Measurements from ENCODE around the gene HBB.
"Not testable (repeated sequence)": the region's sequence is repeated elsewhere in the genome, so short reads cannot be mapped to it uniquely, and the experiment has no call there.

The HBB gene

DNA sequence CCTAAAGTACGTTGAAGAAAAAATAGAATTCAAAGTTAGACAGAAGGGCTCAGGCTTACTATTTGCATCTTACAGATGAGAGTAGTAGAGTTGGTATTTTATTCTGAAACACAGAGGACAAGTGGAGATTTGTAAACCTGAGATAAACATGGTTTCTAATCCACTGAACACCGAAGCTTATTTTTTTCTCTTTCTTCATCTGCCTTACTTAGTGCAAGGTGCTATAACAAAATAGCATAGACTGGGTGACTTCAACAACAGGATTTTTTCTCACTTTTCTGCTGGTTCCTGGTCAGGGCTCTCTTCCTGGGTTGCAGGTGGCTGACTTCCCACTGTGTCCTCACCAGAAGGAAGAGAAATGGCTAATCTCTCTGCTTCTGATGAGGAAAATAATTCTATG, 24.9 kb upstream of the HBB start:
- POLR2A ChIA-PET: no interaction called here
- TF ChIP-seq ZBTB8A (tag by site-specific recombination; IDR thresholded peaks at IDR 0.05): no peak
- TF ChIP-seq, protein P1, sequence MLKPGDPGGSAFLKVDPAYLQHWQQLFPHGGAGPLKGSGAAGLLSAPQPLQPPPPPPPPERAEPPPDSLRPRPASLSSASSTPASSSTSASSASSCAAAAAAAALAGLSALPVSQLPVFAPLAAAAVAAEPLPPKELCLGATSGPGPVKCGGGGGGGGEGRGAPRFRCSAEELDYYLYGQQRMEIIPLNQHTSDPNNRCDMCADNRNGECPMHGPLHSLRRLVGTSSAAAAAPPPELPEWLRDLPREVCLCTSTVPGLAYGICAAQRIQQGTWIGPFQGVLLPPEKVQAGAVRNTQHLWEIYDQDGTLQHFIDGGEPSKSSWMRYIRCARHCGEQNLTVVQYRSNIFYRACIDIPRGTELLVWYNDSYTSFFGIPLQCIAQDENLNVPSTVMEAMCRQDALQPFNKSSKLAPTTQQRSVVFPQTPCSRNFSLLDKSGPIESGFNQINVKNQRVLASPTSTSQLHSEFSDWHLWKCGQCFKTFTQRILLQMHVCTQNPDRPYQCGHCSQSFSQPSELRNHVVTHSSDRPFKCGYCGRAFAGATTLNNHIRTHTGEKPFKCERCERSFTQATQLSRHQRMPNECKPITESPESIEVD (tag by site-specific recombination; IDR thresholded peaks at IDR 0.05): no peak
- TF ChIP-seq, protein P2, sequence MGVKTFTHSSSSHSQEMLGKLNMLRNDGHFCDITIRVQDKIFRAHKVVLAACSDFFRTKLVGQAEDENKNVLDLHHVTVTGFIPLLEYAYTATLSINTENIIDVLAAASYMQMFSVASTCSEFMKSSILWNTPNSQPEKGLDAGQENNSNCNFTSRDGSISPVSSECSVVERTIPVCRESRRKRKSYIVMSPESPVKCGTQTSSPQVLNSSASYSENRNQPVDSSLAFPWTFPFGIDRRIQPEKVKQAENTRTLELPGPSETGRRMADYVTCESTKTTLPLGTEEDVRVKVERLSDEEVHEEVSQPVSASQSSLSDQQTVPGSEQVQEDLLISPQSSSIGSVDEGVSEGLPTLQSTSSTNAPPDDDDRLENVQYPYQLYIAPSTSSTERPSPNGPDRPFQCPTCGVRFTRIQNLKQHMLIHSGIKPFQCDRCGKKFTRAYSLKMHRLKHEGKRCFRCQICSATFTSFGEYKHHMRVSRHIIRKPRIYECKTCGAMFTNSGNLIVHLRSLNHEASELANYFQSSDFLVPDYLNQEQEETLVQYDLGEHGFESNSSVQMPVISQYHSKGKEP (tag by site-specific recombination; IDR thresholded peaks at IDR 0.05): no peak
- no peak for TF ChIP-seq ZFP37 (tag by site-specific recombination; IDR thresholded peaks at IDR 0.05)
- TF ChIP-seq MZF1 (tag by site-specific recombination; IDR thresholded peaks at IDR 0.05; ENCODE audit: borderline replicate concordance): no peak
- TF ChIP-seq EGR2 (tag by site-specific recombination; IDR thresholded peaks at IDR 0.05; ENCODE audit: low read depth): no peak
- no peak for TF ChIP-seq ZSCAN23 (tag by site-specific recombination; IDR thresholded peaks at IDR 0.05)
- TF ChIP-seq ZNF48 (tag by site-specific recombination; IDR thresholded peaks at IDR 0.05): no peak
- TF ChIP-seq ZNF561 (tag by site-specific recombination; IDR thresholded peaks at IDR 0.05; ENCODE audit: borderline replicate concordance): no peak
- no peak for TF ChIP-seq ZFP3 (tag by site-specific recombination; IDR thresholded peaks at IDR 0.05; ENCODE audit: low read depth)
- no peak for TF ChIP-seq ZNF558 (tag by site-specific recombination; IDR thresholded peaks at IDR 0.05)
- TF ChIP-seq KLF16 (tag by site-specific recombination; IDR thresholded peaks at IDR 0.05): no peak
- no peak for TF ChIP-seq ZNF837 (tag by site-specific recombination; IDR thresholded peaks at IDR 0.05)
- no peak for TF ChIP-seq GLI2 (tag by site-specific recombination; IDR thresholded peaks at IDR 0.05; ENCODE audit: borderline replicate concordance, low read depth)
- no peak for TF ChIP-seq ZNF132 (tag by site-specific recombination; IDR thresholded peaks at IDR 0.05; ENCODE audit: borderline replicate concordance)
- TF ChIP-seq ZNF585B (tag by site-specific recombination; IDR thresholded peaks at IDR 0.05): no peak
- no peak for TF ChIP-seq ZNF274 (IDR thresholded peaks at IDR 0.05; ENCODE audit: low read length)
- TF ChIP-seq ZNF274 (tag by site-specific recombination; IDR thresholded peaks at IDR 0.05; ENCODE audit: borderline replicate concordance): no peak
- no peak for TF ChIP-seq ZNF610 (tag by site-specific recombination; IDR thresholded peaks at IDR 0.05; ENCODE audit: borderline replicate concordance)
- TF ChIP-seq SP3 (tag by site-specific recombination; IDR thresholded peaks at IDR 0.05): no peak
- no peaks in the 10 kb centered on the region for H3K36me3 ChIP-seq (ENCODE audit: control insufficient read depth in 2 of 2, insufficient read depth in 1 of 2, low read length in 2 of 2)
- no peak overlapping the region for H3K4me3 ChIP-seq (ENCODE audit: low read depth, low read length)
- no peaks in the 10 kb centered on the region for H3K4me1 ChIP-seq (ENCODE audit: control insufficient read depth, insufficient read depth, low read length)
- CTCF ChIA-PET: no interaction called here
- H3K27ac ChIP-seq (ENCODE audit: extremely low read depth, low read depth, low read length): no peak overlapping the region
- H3K9me3 ChIP-seq (ENCODE audit: control insufficient read depth, insufficient read depth, low read depth, low read length): no peaks in the 10 kb centered on the region

DNA sequence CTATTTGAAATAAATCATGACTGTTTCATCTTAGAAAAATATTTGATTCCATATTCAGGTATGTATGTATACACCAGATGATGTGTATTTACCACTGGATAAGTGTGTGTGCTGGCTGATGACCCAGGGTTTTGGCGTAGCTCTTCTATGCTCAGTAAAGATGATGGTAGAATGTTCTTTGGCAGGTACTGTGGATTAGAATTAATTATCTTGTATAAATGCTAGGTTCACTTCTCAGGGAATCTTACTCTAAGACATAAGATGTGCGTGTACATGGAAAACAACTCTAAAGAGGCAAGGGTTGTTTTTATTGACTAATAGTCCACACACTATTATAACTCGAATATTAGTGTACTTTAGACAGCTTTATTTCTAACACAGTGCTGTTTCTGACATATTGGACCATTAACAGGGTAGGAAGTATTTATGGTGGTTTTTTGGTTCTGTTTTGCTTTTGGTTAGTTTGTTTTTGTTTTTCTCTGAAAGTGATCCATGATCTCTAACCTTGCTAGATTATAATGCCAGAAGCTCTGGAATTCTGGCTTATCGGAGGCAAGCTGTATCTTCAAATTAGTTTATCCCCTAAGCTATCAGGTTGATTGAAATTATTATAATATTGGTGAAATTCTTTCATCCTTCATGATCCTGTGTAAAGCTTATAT, 23.8 kb upstream of the HBB start:
- Histone ChIP-seq H3K4me3 (ENCODE audit: low read depth, low read length) (no peak overlapping the region), H3K4me1 (ENCODE audit: control insufficient read depth, insufficient read depth, low read length) (no peaks in the 10 kb centered on the region), H3K36me3 (ENCODE audit: control insufficient read depth in 2 of 2, insufficient read depth in 1 of 2, low read length in 2 of 2) (no peaks in the 10 kb centered on the region), H3K9me3 (ENCODE audit: control insufficient read depth, insufficient read depth, low read depth, low read length) (no peaks in the 10 kb centered on the region), H3K27ac (ENCODE audit: extremely low read depth, low read depth, low read length) (no peak overlapping the region)
- TF ChIP-seq HOXD13 (CRISPR knock-in tag; IDR thresholded peaks at IDR 0.05; ENCODE audit: borderline replicate concordance): no peak
- ChIA-PET CTCF (interaction anchor here (0.6 kb wide), 1 partner anchor 45 kb away, joined by 3 read pairs; no protein-coding TSS in a partner anchor), POLR2A (no interaction called here)

DNA sequence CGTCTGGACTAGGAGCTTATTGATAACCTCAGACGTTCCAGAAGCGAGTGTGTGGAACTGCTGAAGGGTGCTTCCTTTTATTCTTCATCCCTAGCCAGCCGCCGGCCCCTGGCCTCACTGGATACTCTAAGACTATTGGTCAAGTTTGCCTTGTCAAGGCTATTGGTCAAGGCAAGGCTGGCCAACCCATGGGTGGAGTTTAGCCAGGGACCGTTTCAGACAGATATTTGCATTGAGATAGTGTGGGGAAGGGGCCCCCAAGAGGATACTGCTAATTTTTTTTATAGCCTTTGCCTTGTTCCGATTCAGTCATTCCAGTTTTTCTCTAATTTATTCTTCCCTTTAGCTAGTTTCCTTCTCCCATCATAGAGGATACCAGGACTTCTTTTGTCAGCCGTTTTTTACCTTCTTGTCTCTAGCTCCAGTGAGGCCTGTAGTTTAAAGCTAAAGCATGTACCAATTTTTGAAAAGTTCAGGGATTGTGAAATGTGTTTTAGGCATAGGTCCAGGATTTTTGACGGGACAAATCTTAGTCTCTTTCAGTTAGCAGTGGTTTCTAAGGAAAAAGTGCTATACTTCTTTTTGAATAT, 23.0 kb upstream of the HBB start, which contains the start of gene HBG1:
HBG1 (minus strand) TSS at position 51 of the 590 bp plus-strand sequence. CDS start 53 bp downstream, outside the sequence.
- CTCF ChIA-PET: interaction anchor here (0.6 kb wide), 1 partner anchor 45 kb away, joined by 3 read pairs; no protein-coding TSS in a partner anchor
- H3K4me3 ChIP-seq (ENCODE audit: low read depth, low read length); POLR2A ChIA-PET; H3K9me3 ChIP-seq (ENCODE audit: control insufficient read depth, insufficient read depth, low read depth, low read length); H3K4me1 ChIP-seq (ENCODE audit: control insufficient read depth, insufficient read depth, low read length); H3K36me3 ChIP-seq (ENCODE audit: control insufficient read depth in 2 of 2, insufficient read depth in 1 of 2, low read length in 2 of 2); H3K27ac ChIP-seq (ENCODE audit: extremely low read depth, low read depth, low read length): not testable (repeated sequence)

DNA sequence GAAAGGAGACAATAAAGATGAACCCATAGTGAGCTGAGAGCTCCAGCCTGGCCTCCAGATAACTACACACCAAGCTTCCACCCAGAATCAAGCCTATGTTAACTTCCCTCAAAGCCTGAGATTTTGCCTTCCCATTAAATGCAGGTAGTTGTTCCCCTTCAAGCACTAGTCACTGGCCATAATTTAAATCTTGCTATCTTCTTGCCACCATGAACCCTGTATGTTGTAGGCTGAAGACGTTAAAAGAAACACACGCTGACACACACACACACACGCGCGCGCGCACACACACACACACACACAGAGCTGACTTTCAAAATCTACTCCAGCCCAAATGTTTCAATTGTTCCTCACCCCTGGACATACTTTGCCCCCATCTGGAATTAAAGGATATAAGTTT, 21.6 kb upstream of the HBB start:
- H3K4me3 ChIP-seq (ENCODE audit: low read depth, low read length); H3K36me3 ChIP-seq (ENCODE audit: control insufficient read depth in 2 of 2, insufficient read depth in 1 of 2, low read length in 2 of 2); CTCF ChIA-PET; H3K4me1 ChIP-seq (ENCODE audit: control insufficient read depth, insufficient read depth, low read length); POLR2A ChIA-PET; H3K27ac ChIP-seq (ENCODE audit: extremely low read depth, low read depth, low read length); H3K9me3 ChIP-seq (ENCODE audit: control insufficient read depth, insufficient read depth, low read depth, low read length): not testable (repeated sequence)
